ENCODE results near the gene ISOC1.

Gene ISOC1

GRCh38 chr5:129094087-129094923, at the start of gene ISOC1:
ISOC1 (plus strand) TSS chr5:129094749; CDS start chr5:129094767, 18 bp downstream.
- peak; percentile 91 for DNase-seq (ENCODE audit: low spot score)

- DNase-seq (ENCODE audit: low spot score): no peak
Measured at GRCh38 chr5:129046151-129046550, 48.4 kb upstream of the ISOC1 start.

GRCh38 chr5:129048509-129048908, 46.0 kb upstream of the ISOC1 start:
- DNase-seq (ENCODE audit: low spot score): no peak

GRCh38 chr5:129049126-129049799, 45.3 kb upstream of the ISOC1 start:
- DNase-seq (ENCODE audit: low spot score): no peak

- no peak for DNase-seq (ENCODE audit: low spot score)
Measured at GRCh38 chr5:129051283-129051682, 43.3 kb upstream of the ISOC1 start.

- DNase-seq (ENCODE audit: low spot score): no peak
Measured at GRCh38 chr5:129053438-129053837, 41.1 kb upstream of the ISOC1 start.

- no peak for DNase-seq (ENCODE audit: low spot score)
Measured at GRCh38 chr5:129057329-129057728, 37.2 kb upstream of the ISOC1 start.

GRCh38 chr5:129061849-129062248, 32.7 kb upstream of the ISOC1 start:
- no peak for DNase-seq (ENCODE audit: low spot score)

GRCh38 chr5:129063483-129064113, 31.0 kb upstream of the ISOC1 start:
- DNase-seq (ENCODE audit: low spot score): no peak

GRCh38 chr5:129065721-129066120, 28.8 kb upstream of the ISOC1 start:
- no peak for DNase-seq (ENCODE audit: low spot score)

GRCh38 chr5:129067745-129068144, 26.8 kb upstream of the ISOC1 start:
- DNase-seq (ENCODE audit: low spot score): no peak

GRCh38 chr5:129069292-129069691, 25.3 kb upstream of the ISOC1 start:
- no peak for DNase-seq (ENCODE audit: low spot score)

- no peak for DNase-seq (ENCODE audit: low spot score)
Measured at GRCh38 chr5:129073111-129073510, 21.4 kb upstream of the ISOC1 start.

- DNase-seq (ENCODE audit: low spot score): no peak
Measured at GRCh38 chr5:129074903-129075302, 19.6 kb upstream of the ISOC1 start.

GRCh38 chr5:129077433-129078075, 17.0 kb upstream of the ISOC1 start:
- DNase-seq (ENCODE audit: low spot score): no peak

GRCh38 chr5:129078247-129078646, 16.3 kb upstream of the ISOC1 start:
- no peak for DNase-seq (ENCODE audit: low spot score)

GRCh38 chr5:129078660-129079059, 15.9 kb upstream of the ISOC1 start:
- no peak for DNase-seq (ENCODE audit: low spot score)

GRCh38 chr5:129079496-129079895, 15.1 kb upstream of the ISOC1 start:
- no peak for DNase-seq (ENCODE audit: low spot score)

- DNase-seq (ENCODE audit: low spot score): no peak
Measured at GRCh38 chr5:129080766-129081165, 13.8 kb upstream of the ISOC1 start.

GRCh38 chr5:129082225-129083136, 12.1 kb upstream of the ISOC1 start:
- no peak for DNase-seq (ENCODE audit: low spot score)
